Endothelial cell of umbilical vein (primary cell): ENCODE results near the gene TMEM184C. TPM values are rescaled to one million over a fixed set of nuclear protein-coding genes. Genes with fewer than 3 reads are reported as not detected.

ENCODE experiments used
- BruUV-seq: library from RNA; stranded (reverse); fragments of 400-500 nt; replicated peaks from 2 replicates; lab custom pipeline; 2021; lab: Mats Ljungman, UMichigan
- CTCF ChIA-PET: fragments of 300-600, 350-600 bp; sonication (Branson Sonifier 250); formaldehyde crosslinking; loops from one replicate; lab custom pipeline; 2021; ENCODE audit warnings: antibody characterized with exemption, inconsistent platforms; lab: Charles Lee
- POLR2A ChIA-PET: fragments of 300-600, 350-600 bp; sonication (Branson Sonifier 250); formaldehyde crosslinking; loops from one replicate; lab custom pipeline; 2021; ENCODE audit warnings: antibody characterized with exemption, inconsistent platforms; lab: Charles Lee
- DNase-seq: peaks from one replicate; pipeline ENCODE4 v3.0.0-alpha.2; 2011; ENCODE audit warnings: low read depth, low spot score
- FAIRE-seq: peaks from 2 replicates; lab custom pipeline; 2011; peaks lifted over from hg19 to GRCh38; lab: Jason Lieb, UNC
- H2AFZ ChIP-seq: 2 replicates; pipeline ENCODE4 v1.6.0; 2012; ENCODE audit warnings: low read depth, low read length, control low read depth, inconsistent platforms
- H3K27ac ChIP-seq: 2 replicates; pipeline ENCODE4 v1.5.1; 2011; ENCODE audit warnings: low read depth, mild to moderate bottlenecking, control low read depth, low read length, moderate library complexity; ENCODE audit not compliant: insufficient read depth
- H3K27me3 ChIP-seq, 2 experiments: 2 replicates each; pipeline versions ENCODE4 v1.6.0 to v1.6.1; 2011; ENCODE audit warnings: low read length in 2 of 2, mixed read lengths in 1 of 2; ENCODE audit not compliant: control insufficient read depth in 2 of 2, insufficient read depth in 2 of 2
- H3K36me3 ChIP-seq, 2 experiments: 2 replicates in 1 of 2; 3 replicates in 1 of 2; pipeline ENCODE4 v1.5.1; 2011; ENCODE audit warnings: low read length in 2 of 2, mild to moderate bottlenecking in 1 of 2, moderate library complexity in 1 of 2; ENCODE audit not compliant: control insufficient read depth in 2 of 2, insufficient read depth in 2 of 2; ENCODE audit errors: extremely low read depth in 1 of 2
- H3K4me1 ChIP-seq: 3 replicates; pipeline ENCODE4 v1.5.1; 2011; ENCODE audit warnings: mild to moderate bottlenecking, low read length; ENCODE audit not compliant: control insufficient read depth, insufficient read depth; ENCODE audit errors: extremely low read depth
- H3K4me2 ChIP-seq: 2 replicates; pipeline ENCODE4 v1.6.1; 2011; ENCODE audit warnings: low read length, control low read depth, mixed read lengths; ENCODE audit not compliant: insufficient read depth
- H3K4me3 ChIP-seq, 3 experiments: fragments of 200-600 bp in 1 of 3; sonication (generic), shearing (Covaris generic) in 1 of 3; replicated peaks in 1 of 3; 2 replicates each; pipeline ENCODE4 v1.5.1; 2011 to 2016; ENCODE audit warnings: control low read depth in 3 of 3, low read length in 3 of 3, mild to moderate bottlenecking in 2 of 3, inconsistent platforms in 1 of 3, low read depth in 1 of 3, moderate library complexity in 1 of 3; ENCODE audit not compliant: insufficient read depth in 1 of 3
- H3K79me2 ChIP-seq: 2 replicates; pipeline ENCODE4 v1.6.0; 2012; ENCODE audit warnings: low read length, inconsistent platforms; ENCODE audit not compliant: control insufficient read depth, insufficient read depth
- H3K9ac ChIP-seq: replicated peaks from 2 replicates; pipeline ENCODE3; 2011; ENCODE audit warnings: low read length, control low read depth; ENCODE audit not compliant: insufficient read depth; ENCODE audit errors: extremely low read depth
- H3K9me1 ChIP-seq: replicated peaks from 3 replicates; pipeline ENCODE4 v1.6.0; 2011; ENCODE audit warnings: mild to moderate bottlenecking, low read length; ENCODE audit not compliant: control insufficient read depth, insufficient read depth; ENCODE audit errors: extremely low read depth
- H3K9me3 ChIP-seq: replicated peaks from 2 replicates; pipeline ENCODE4 v1.5.1; 2012; ENCODE audit warnings: low read length, inconsistent platforms; ENCODE audit not compliant: control insufficient read depth, insufficient read depth
- H4K20me1 ChIP-seq: replicated peaks from 2 replicates; pipeline ENCODE3; 2011; ENCODE audit warnings: mild to moderate bottlenecking, low read length; ENCODE audit not compliant: control insufficient read depth, insufficient read depth; ENCODE audit errors: extremely low read depth
- CTCF ChIP-seq, 2 donors: IDR thresholded peaks; 1 replicate in 1 of 2; 2 replicates in 1 of 2; pipeline ENCODE4 v1.5.1; 2011; ENCODE audit warnings: low read length in 2 of 2, mild to moderate bottlenecking in 2 of 2, moderate library complexity in 2 of 2, control low read depth in 1 of 2, inconsistent platforms in 1 of 2, low read depth in 1 of 2; ENCODE audit not compliant: insufficient read depth in 1 of 2; ENCODE audit errors: extremely low read depth in 1 of 2
- EZH2 ChIP-seq: IDR thresholded peaks from 2 replicates; pipeline ENCODE4 v1.6.1; 2012; ENCODE audit warnings: borderline replicate concordance, low read depth, mild to moderate bottlenecking, moderate library complexity, low read length, inconsistent platforms; ENCODE audit not compliant: severe bottlenecking
- FOS ChIP-seq: IDR thresholded peaks from 2 replicates; pipeline ENCODE4 v1.6.1; 2011; ENCODE audit warnings: mild to moderate bottlenecking, low read length, moderate library complexity, borderline replicate concordance; ENCODE audit not compliant: insufficient read depth
- GATA2 ChIP-seq: IDR thresholded peaks from 2 replicates; pipeline ENCODE4 v1.7.0; 2011; ENCODE audit warnings: low read depth, mild to moderate bottlenecking, moderate library complexity, mixed read lengths, low read length; ENCODE audit not compliant: insufficient read length, insufficient read depth
- MYC ChIP-seq: IDR thresholded peaks from one replicate; pipeline ENCODE4 v1.6.1; 2011; ENCODE audit warnings: mild to moderate bottlenecking, low read depth, low read length
- POLR2A ChIP-seq: IDR thresholded peaks from 2 replicates; pipeline ENCODE4 v1.6.1; 2012; ENCODE audit warnings: low read depth, mild to moderate bottlenecking, control low read depth, low read length
- POLR2AphosphoS5 ChIP-seq: IDR thresholded peaks from 2 replicates; pipeline ENCODE4 v1.6.1; 2012; ENCODE audit warnings: low read depth, mild to moderate bottlenecking, control low read depth, low read length, moderate library complexity; ENCODE audit not compliant: insufficient read depth
- dilution Hi-C: fragments of 300-500 bp; cut with MboI; formaldehyde crosslinking; loops from one replicate; pipeline ENCODE4 v1.15.0; 2019; ENCODE audit warnings: low sequenced_read_pairs; ENCODE audit not compliant: extremely low pct_ligation_motif_present
- intact Hi-C: fragments of 100-400 bp; cut with micrococcal nuclease; formaldehyde crosslinking; loops from one replicate; pipeline ENCODE4 v1.10.0; 2022
- polyA plus RNA-seq, 4 experiments: library from polyadenylated mRNA; depleted of rRNA in 3 of 4; stranded (reverse) in 3 of 4; unstranded in 1 of 4; fragments of >200 nt; gene quantifications; 2 replicates each; pipeline versions ENCODE4 v1.2.1 to v1.2.3, GENCODE V29; 2011 to 2012; ENCODE audit warnings: missing spikeins in 1 of 4
- total RNA-seq: library from RNA; stranded (reverse); gene quantifications from 2 replicates; pipeline ENCODE4 v1.2.3, GENCODE V29; 2021
- TF ChIP-seq, protein P1 (sequence below): IDR thresholded peaks from 2 replicates; pipeline ENCODE4 v1.6.1; 2011; ENCODE audit not compliant: insufficient read depth, insufficient read length

The TMEM184C gene
- total and polyA plus RNA-seq, 2 donors (not counting 3 experiments of a cell fraction or from before 2014, with no cell fraction given): 10.3 to 29.2 TPM

GRCh38 chr4:147648656-147649055 lies 31.5 kb downstream of the TMEM184C start:
- no peak for FAIRE-seq
- BruUV-seq: no TSS peak
- Histone ChIP-seq H3K9me3 (no peaks in the 10 kb centered on the region), H3K9me1 (no peaks in the 10 kb centered on the region), H3K4me1 (no peaks in the 10 kb centered on the region), H3K27me3 (no peaks in the 10 kb centered on the region), H3K79me2 (peaks cover 1% of the 10 kb centered on the region), H3K9ac (no peak overlapping the region), H2AFZ (no peak overlapping the region), H4K20me1 (no peaks in the 10 kb centered on the region), H3K36me3 (no peaks in the 10 kb centered on the region), H3K27ac (no peak overlapping the region), H3K4me2 (no peak overlapping the region), H3K4me3 (no peak overlapping the region)
- dilution Hi-C loops: no loop called here
- ChIA-PET CTCF (interaction anchor here (1.2 to 3.6 kb wide), 2 partner anchors 35 to 218 kb away, joined by 3 to 15 read pairs; partner anchors contain the start of gene PRMT9), POLR2A (no interaction called here)
- intact Hi-C loops: no loop called here
- TF ChIP-seq GATA2: no peak
- no peak for TF ChIP-seq FOS
- TF ChIP-seq, protein P1, sequence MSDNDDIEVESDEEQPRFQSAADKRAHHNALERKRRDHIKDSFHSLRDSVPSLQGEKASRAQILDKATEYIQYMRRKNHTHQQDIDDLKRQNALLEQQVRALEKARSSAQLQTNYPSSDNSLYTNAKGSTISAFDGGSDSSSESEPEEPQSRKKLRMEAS: no peak
- TF ChIP-seq POLR2AphosphoS5: no peak
- TF ChIP-seq MYC: no peak
- no peak for TF ChIP-seq EZH2
- TF ChIP-seq POLR2A: no peak
- no peak for DNase-seq

GRCh38 chr4:147651563-147651962 lies 34.4 kb downstream of the TMEM184C start:
- BruUV-seq: no TSS peak
- Histone ChIP-seq H3K36me3 (no peaks in the 10 kb centered on the region), H2AFZ (no peak overlapping the region), H3K9me3 (no peaks in the 10 kb centered on the region), H3K79me2 (no peaks in the 10 kb centered on the region), H3K27me3 (no peaks in the 10 kb centered on the region), H3K9ac (no peak overlapping the region), H3K4me1 (no peaks in the 10 kb centered on the region), H4K20me1 (no peaks in the 10 kb centered on the region), H3K9me1 (no peaks in the 10 kb centered on the region), H3K4me3 (no peak overlapping the region), H3K4me2 (no peak overlapping the region), H3K27ac (no peak overlapping the region)
- dilution Hi-C loops: no loop called here
- POLR2A ChIA-PET: no interaction called here
- no peak for TF ChIP-seq CTCF (IDR thresholded peaks at IDR 0.05; ENCODE audit: extremely low read depth in 1 of 2, insufficient read depth in 1 of 2, low read depth in 1 of 2, low read length in 2 of 2)
- intact Hi-C loops: no loop called here
- DNase-seq (no peak), FAIRE-seq (no peak)
- CTCF ChIA-PET: interaction anchor here (3.6 kb wide), 1 partner anchor 215 kb away, joined by 15 read pairs; no protein-coding TSS in a partner anchor
